Measurements from ENCODE around the gene FADD.

DNA sequence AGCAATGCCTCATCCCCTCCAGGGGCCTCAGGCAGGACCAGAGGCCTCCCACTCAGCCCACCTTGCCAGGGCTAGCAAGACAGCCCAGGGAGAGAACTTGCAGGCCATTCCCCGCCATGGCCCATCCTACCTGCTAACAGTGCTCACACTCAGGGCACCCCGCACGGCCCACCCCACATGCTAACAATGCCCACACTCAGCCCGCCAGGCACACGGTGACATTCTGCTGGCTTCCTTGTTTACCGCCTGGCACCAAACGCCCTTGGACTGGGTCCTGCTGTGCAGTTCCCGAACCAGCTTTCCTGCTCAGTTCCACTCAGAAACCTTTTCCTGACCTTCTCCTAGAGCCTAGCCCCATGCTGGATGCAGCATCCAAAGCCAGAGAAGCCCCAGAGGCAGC, 33.5 kb upstream of the FADD start:
- no peak for TF ChIP-seq GATA3 (IDR thresholded peaks at IDR 0.05; ENCODE audit: low read depth, low read length)
- no peak for TF ChIP-seq GATA2 (IDR thresholded peaks at IDR 0.05; ENCODE audit: low read depth, low read length)
